ENCODE measurements around the gene ABHD8. TPM values are rescaled to one million over a fixed set of nuclear protein-coding genes. Genes with fewer than 3 reads are reported as not detected.
"Not testable (repeated sequence)": the region's sequence is repeated elsewhere in the genome, so short reads cannot be mapped to it uniquely, and the experiment has no call there.

Gene ABHD8
- total and polyA plus RNA-seq, 11 donors = 7.4 to 21.8 (median 11.6) TPM

GRCh38 chr19:17275441-17276175 lies 27.6 kb downstream of the ABHD8 start:
- intact Hi-C loops (cut with DNase I) = loop anchor here in 2 of 10 donors (5.0 to 10.0 kb wide), 2 partner anchors 68 to 71 kb away; no protein-coding TSS in a partner anchor
- 94 to 96% (median 94%) methylated on average over 15 to 19 of the region's 19 CpGs for WGBS, 4 donors
- H3K9me3 ChIP-seq = no peaks in the 10 kb centered on the region

DNA sequence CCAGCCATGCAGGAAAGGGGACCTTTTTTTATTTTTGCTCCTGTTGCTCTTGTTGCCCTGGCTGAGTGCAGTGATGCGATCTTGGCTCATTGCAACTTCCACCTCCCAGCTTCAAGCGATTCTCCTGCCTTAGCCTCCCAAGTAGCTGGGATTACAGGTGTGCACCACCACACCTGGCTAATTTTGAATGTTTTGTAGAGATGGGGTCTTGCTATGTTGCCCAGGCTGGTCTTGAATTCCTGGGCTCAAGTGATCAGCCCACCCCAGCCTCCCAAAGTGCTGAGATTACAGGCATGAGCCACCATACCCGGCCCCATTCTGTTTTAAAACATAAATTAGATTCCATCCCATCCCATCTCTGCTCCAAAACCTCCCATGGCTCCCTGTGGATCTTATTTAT lies 28.3 kb downstream of the ABHD8 start:
- DNase-seq, H3K27me3 ChIP-seq, H3K9me3 ChIP-seq, H3K4me1 ChIP-seq, H3K27ac ChIP-seq, H3K4me3 ChIP-seq, ATAC-seq: not testable (repeated sequence)
- WGBS, 4 donors = 93 to 98% (median 96%) methylated on average over 3 of the region's 3 CpGs
- intact Hi-C loops (cut with DNase I) = loop anchor here in 2 of 10 donors (5.0 to 10.0 kb wide), 2 partner anchors 68 to 70 kb away; no protein-coding TSS in a partner anchor
- peaks cover 0 to 92% (median 83%) of the 10 kb centered on the region in 9 donors for H3K36me3 ChIP-seq

More at GRCh38 chr19:17275441-17276175, 27.6 kb downstream of the ABHD8 start:
- H3K27ac ChIP-seq = no peak overlapping the region
- H3K4me1 ChIP-seq = no peaks in the 10 kb centered on the region
- TF ChIP-seq POLR2A (IDR thresholded peaks at IDR 0.05) = no peak
- TF ChIP-seq, protein P1, sequence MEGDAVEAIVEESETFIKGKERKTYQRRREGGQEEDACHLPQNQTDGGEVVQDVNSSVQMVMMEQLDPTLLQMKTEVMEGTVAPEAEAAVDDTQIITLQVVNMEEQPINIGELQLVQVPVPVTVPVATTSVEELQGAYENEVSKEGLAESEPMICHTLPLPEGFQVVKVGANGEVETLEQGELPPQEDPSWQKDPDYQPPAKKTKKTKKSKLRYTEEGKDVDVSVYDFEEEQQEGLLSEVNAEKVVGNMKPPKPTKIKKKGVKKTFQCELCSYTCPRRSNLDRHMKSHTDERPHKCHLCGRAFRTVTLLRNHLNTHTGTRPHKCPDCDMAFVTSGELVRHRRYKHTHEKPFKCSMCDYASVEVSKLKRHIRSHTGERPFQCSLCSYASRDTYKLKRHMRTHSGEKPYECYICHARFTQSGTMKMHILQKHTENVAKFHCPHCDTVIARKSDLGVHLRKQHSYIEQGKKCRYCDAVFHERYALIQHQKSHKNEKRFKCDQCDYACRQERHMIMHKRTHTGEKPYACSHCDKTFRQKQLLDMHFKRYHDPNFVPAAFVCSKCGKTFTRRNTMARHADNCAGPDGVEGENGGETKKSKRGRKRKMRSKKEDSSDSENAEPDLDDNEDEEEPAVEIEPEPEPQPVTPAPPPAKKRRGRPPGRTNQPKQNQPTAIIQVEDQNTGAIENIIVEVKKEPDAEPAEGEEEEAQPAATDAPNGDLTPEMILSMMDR (IDR thresholded peaks at IDR 0.05) = no peak
- peaks cover 0 to 2% (median 0%) of the 10 kb centered on the region in 9 donors for H3K27me3 ChIP-seq
- no peak overlapping the region for H3K4me3 ChIP-seq
- ATAC-seq (no peak), DNase-seq (no peak)
- H3K36me3 ChIP-seq = peaks cover 0 to 85% (median 76%) of the 10 kb centered on the region in 9 donors

DNA sequence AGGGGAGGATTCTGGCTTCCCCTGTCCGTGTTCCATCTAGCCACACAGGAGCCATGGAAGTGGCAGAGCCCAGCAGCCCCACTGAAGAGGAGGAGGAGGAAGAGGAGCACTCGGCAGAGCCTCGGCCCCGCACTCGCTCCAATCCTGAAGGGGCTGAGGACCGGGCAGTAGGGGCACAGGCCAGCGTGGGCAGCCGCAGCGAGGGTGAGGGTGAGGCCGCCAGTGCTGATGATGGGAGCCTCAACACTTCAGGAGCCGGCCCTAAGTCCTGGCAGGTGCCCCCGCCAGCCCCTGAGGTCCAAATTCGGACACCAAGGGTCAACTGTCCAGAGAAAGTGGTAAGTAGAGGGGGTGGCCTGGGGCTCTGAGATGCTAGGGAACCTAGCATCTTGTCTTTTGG lies 34.5 kb downstream of the ABHD8 start:
- Histone ChIP-seq H3K36me3 (peaks cover 0 to 51% (median 45%) of the 10 kb centered on the region in 9 donors), H3K4me3 (no peak overlapping the region), H3K9me3 (no peaks in the 10 kb centered on the region), H3K27me3 (no peaks in the 10 kb centered on the region), H3K27ac (no peak overlapping the region), H3K4me1 (peaks cover 0 to 23% (median 12%) of the 10 kb centered on the region in 12 donors)
- no peak for TF ChIP-seq POLR2A (IDR thresholded peaks at IDR 0.05)
- TF ChIP-seq, protein P1 (IDR thresholded peaks at IDR 0.05) = no peak
- ATAC-seq = no peak
- no peak for DNase-seq
- intact Hi-C loops (cut with DNase I) = loop anchor here in 1 of 10 donors (10.0 kb wide), 1 partner anchor 194 kb away; the partner anchor contains the start of genes HAUS8 and MYO9B
- 94 to 96% (median 95%) methylated on average over 13 of the region's 13 CpGs for WGBS, 4 donors

- H3K9me3 ChIP-seq = no peaks in the 10 kb centered on the region
- H3K27me3 ChIP-seq = no peaks in the 10 kb centered on the region
- H3K36me3 ChIP-seq = peaks cover 0 to 37% (median 32%) of the 10 kb centered on the region in 9 donors
- DNase-seq (peak; percentile 94 to 98 (median 97)), ATAC-seq (peak; percentile 96 to 98 (median 97))
- WGBS, 4 donors = 0 to 1% (median 0%) methylated on average over 26 to 27 of the region's 27 CpGs
- intact Hi-C loops (cut with DNase I) = loop anchor here in 1 of 10 donors (2.0 to 10.0 kb wide), 3 partner anchors 52 to 192 kb away; partner anchors contain the start of genes GTPBP3, HAUS8, MYO9B and USE1
- peaks cover 0 to 23% (median 15%) of the 10 kb centered on the region in 12 donors for H3K4me1 ChIP-seq
- TF ChIP-seq, protein P1 (IDR thresholded peaks at IDR 0.05) = no peak
- peak in 1 of 2 donors; percentile 46 for TF ChIP-seq POLR2A (IDR thresholded peaks at IDR 0.05)
- H3K4me3 ChIP-seq = peak within 1 kb of the TSS; percentile 58 to 96 (median 80)
- peak within 1 kb of the TSS in 11 of 12 donors; percentile 62 to 96 (median 76) for H3K27ac ChIP-seq
These were observed 36.0 kb downstream of the ABHD8 start, which contains the start of gene BABAM1 for GRCh38 chr19:17266975-17267788. TSS of gene BABAM1 (plus strand) at chr19:17267443. CDS start at chr19:17268807, 1,364 bp downstream.

Data from heart left ventricle (tissue), 16 donors.